Measurements from ENCODE around the gene STRN.

DNA sequence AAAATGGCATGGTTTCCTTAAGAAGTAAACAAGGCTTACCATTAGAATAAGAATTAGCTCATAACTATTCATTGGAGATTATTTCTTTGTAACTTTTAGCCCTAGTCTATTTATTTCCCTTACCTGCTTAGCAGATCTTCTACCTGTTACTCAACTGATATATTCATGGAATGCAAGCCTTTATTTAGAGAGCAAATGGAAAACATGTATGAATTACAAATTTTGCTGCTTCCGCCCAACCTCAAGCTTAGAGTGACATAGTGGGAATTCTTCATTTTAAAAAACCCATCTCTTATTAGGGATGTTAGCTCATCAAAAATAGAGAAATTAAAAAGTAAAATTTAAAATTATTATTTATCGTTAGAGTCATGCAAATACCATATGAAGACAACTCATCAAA is 110.9 kb downstream of the STRN start:
- TF ChIP-seq CTCF (IDR thresholded peaks at IDR 0.05) (no peak), POLR2A (IDR thresholded peaks at IDR 0.05) (no peak)
